HCT116 (cell line): ENCODE measurements around the gene GRIN2A. TPM values are rescaled to one million over a fixed set of nuclear protein-coding genes. Genes with fewer than 3 reads are reported as not detected.

Experiments used
- ATAC-seq: fragments of 200-7000 bp; cut with Tn5 transposase; 2 replicates; pipeline ENCODE4 v1.9.1; 2020; ENCODE audit warnings: mild to moderate bottlenecking, moderate library complexity
- BruUV-seq: library from RNA; stranded (reverse); fragments of 400-500 nt; replicated peaks from 2 replicates; lab custom pipeline; 2021; lab: Mats Ljungman, UMichigan
- CTCF ChIA-PET: fragments of 300-600 bp; sonication (Branson Sonifier 250); formaldehyde crosslinking; loops from one replicate; lab custom pipeline; 2021; ENCODE audit warnings: antibody characterized with exemption; lab: Charles Lee
- POLR2A ChIA-PET: fragments of 300-600, 350-600 bp; sonication (Branson Sonifier 250); formaldehyde crosslinking; loops from one replicate; lab custom pipeline; 2021; ENCODE audit warnings: antibody characterized with exemption; lab: Charles Lee
- RAD21 ChIA-PET, 2 experiments: fragments of 300-600 bp; sonication (Branson Sonifier 250); formaldehyde crosslinking; loops; one replicate each; lab custom pipeline; 2023; ENCODE audit warnings: low total read pairs in 2 of 2; ENCODE audit not compliant: uncharacterized antibody in 2 of 2, unreplicated experiment in 2 of 2, low non-redundant PET in 1 of 2; lab: Charles Lee
- DNase-seq: peaks from one replicate; pipeline ENCODE4 v3.0.0-alpha.2; 2010; ENCODE audit warnings: low read depth, low spot score
- H2AFZ ChIP-seq: fragments of 200-600 bp; shearing (Covaris generic), sonication (generic); 2 replicates; pipeline ENCODE4 v1.6.1; 2017; ENCODE audit warnings: low read depth, mixed run types, mixed read lengths, antibody characterized with exemption, low read length; ENCODE audit not compliant: poor library complexity, severe bottlenecking
- H3K27ac ChIP-seq: 2 replicates; pipeline ENCODE4 v1.5.1; 2012; ENCODE audit warnings: low read depth, low read length
- H3K27me3 ChIP-seq: fragments of 200-600 bp; sonication (generic); 2 replicates; pipeline ENCODE4 v1.6.1; 2016; ENCODE audit warnings: mixed run types, low read length, mixed read lengths; ENCODE audit not compliant: insufficient read depth
- H3K36me3 ChIP-seq, 2 experiments: fragments of 200-500 bp in 1 of 2; fragments of 200-600 bp in 1 of 2; sonication (Bioruptor generic) in 1 of 2; sonication (generic) in 1 of 2; 2 replicates each; pipeline versions ENCODE4 v1.5.1 to v1.6.1; 2014 to 2016; ENCODE audit warnings: low read length in 2 of 2, inconsistent platforms in 1 of 2, mixed read lengths in 1 of 2, mixed run types in 1 of 2; ENCODE audit not compliant: insufficient read depth in 2 of 2, control insufficient read depth in 1 of 2
- H3K4me1 ChIP-seq, 2 experiments: fragments of 200-600 bp in 1 of 2; sonication (generic) in 1 of 2; 2 replicates each; pipeline versions ENCODE4 v1.5.1 to v1.6.1; 2012 to 2017; ENCODE audit warnings: low read length in 2 of 2, inconsistent platforms in 1 of 2, mild to moderate bottlenecking in 1 of 2, mixed read lengths in 1 of 2, mixed run types in 1 of 2, moderate library complexity in 1 of 2; ENCODE audit not compliant: insufficient read depth in 2 of 2, control insufficient read depth in 1 of 2
- H3K4me2 ChIP-seq: fragments of 200-600 bp; sonication (generic); 2 replicates; pipeline ENCODE4 v1.6.1; 2017; ENCODE audit warnings: mixed run types, low read length, mixed read lengths
- H3K4me3 ChIP-seq, 2 experiments: fragments of 200-600 bp in 1 of 2; sonication (generic) in 1 of 2; replicated peaks in 1 of 2; 2 replicates each; pipeline ENCODE4 v1.5.1; 2011 to 2016; ENCODE audit warnings: low read length in 2 of 2, control low read depth in 1 of 2, low read depth in 1 of 2, mild to moderate bottlenecking in 1 of 2, mixed read lengths in 1 of 2, mixed run types in 1 of 2
- H3K79me2 ChIP-seq: fragments of 200-600 bp; sonication (generic); 2 replicates; pipeline ENCODE4 v1.6.1; 2017; ENCODE audit warnings: mild to moderate bottlenecking, mixed run types, low read length, moderate library complexity, mixed read lengths; ENCODE audit not compliant: insufficient read depth
- H3K9ac ChIP-seq: fragments of 200-600 bp; sonication (generic); 2 replicates; pipeline ENCODE4 v1.6.1; 2016; ENCODE audit warnings: low read length, mixed read lengths
- H3K9me2 ChIP-seq: fragments of 200-600 bp; sonication (generic), shearing (Covaris generic); 2 replicates; pipeline ENCODE4 v1.6.1; 2017; ENCODE audit warnings: mixed run types, mild to moderate bottlenecking, moderate library complexity; ENCODE audit not compliant: insufficient read depth
- H3K9me3 ChIP-seq, 2 experiments: fragments of 200-500 bp in 1 of 2; fragments of 200-600 bp in 1 of 2; sonication (Bioruptor generic) in 1 of 2; sonication (generic) in 1 of 2; 2 replicates each; pipeline ENCODE4 v1.6.1; 2014 to 2017; ENCODE audit warnings: low read length in 2 of 2, mixed read lengths in 2 of 2, inconsistent platforms in 1 of 2, low read depth in 1 of 2, mild to moderate bottlenecking in 1 of 2, mixed run types in 1 of 2, moderate library complexity in 1 of 2; ENCODE audit not compliant: control insufficient read depth in 1 of 2, insufficient read depth in 1 of 2
- H4K20me1 ChIP-seq: fragments of 200-600 bp; sonication (generic), shearing (Covaris generic); 2 replicates; pipeline ENCODE4 v1.6.1; 2017; ENCODE audit warnings: mixed run types, mild to moderate bottlenecking, moderate library complexity; ENCODE audit not compliant: insufficient read depth
- EZH2phosphoT487 ChIP-seq: fragments of 200-600 bp; IDR thresholded peaks from 2 replicates; pipeline ENCODE4 v1.6.1; 2018; ENCODE audit warnings: antibody characterized with exemption, borderline replicate concordance
- MAX ChIP-seq: IDR thresholded peaks from 2 replicates; pipeline ENCODE4 v1.6.1; 2012
- POLR2AphosphoS5 ChIP-seq: IDR thresholded peaks from 2 replicates; pipeline ENCODE4 v1.6.1; 2011; ENCODE audit warnings: mild to moderate bottlenecking, low read depth, low read length, moderate library complexity
- TCF7L2 ChIP-seq: IDR thresholded peaks from 2 replicates; pipeline ENCODE4 v1.7.0; 2011; ENCODE audit warnings: borderline replicate concordance, inconsistent platforms; ENCODE audit not compliant: insufficient read depth, insufficient read length; ENCODE audit errors: extremely low read depth
- ZBTB33 ChIP-seq: IDR thresholded peaks from 2 replicates; pipeline ENCODE4 v1.6.1; 2011; ENCODE audit warnings: mild to moderate bottlenecking, low read length, moderate library complexity; ENCODE audit not compliant: insufficient replicate concordance; ENCODE audit errors: extremely low read depth
- intact Hi-C: fragments of 100-400 bp; cut with micrococcal nuclease; formaldehyde crosslinking; loops from 2 replicates; pipeline ENCODE4 v1.10.0; 2022
- total RNA-seq: library from RNA; stranded (reverse); gene quantifications from one replicate; pipeline ENCODE4 v1.2.1, GENCODE V29; 2021; ENCODE audit not compliant: unreplicated experiment

The GRIN2A gene
- total RNA-seq, 1 experiment from 2014 or later: 0.02 TPM

GRCh38 chr16:9843424-9844018, 338.7 kb downstream of the GRIN2A start:
- no peak overlapping the region for H2AFZ ChIP-seq
- H4K20me1 ChIP-seq: no peaks in the 10 kb centered on the region
- H3K27me3 ChIP-seq: no peaks in the 10 kb centered on the region
- no peaks in the 10 kb centered on the region for H3K9me3 ChIP-seq
- DNase-seq: no peak
- CTCF ChIA-PET: no interaction called here
- RAD21 ChIA-PET: no interaction called here
- H3K9ac ChIP-seq: no peak overlapping the region
- H3K9me2 ChIP-seq: no peaks in the 10 kb centered on the region
- no TSS peak for BruUV-seq
- intact Hi-C loops: no loop called here
- no peaks in the 10 kb centered on the region; a peak in 1 of 4 replicates for H3K36me3 ChIP-seq
- H3K4me3 ChIP-seq: no peak overlapping the region
- TF ChIP-seq EZH2phosphoT487 (no peak), POLR2AphosphoS5 (no peak), MAX (no peak), TCF7L2 (no peak), ZBTB33 (no peak)
- ATAC-seq: no peak
- no peaks in the 10 kb centered on the region for H3K79me2 ChIP-seq
- no peak overlapping the region for H3K27ac ChIP-seq
- H3K4me1 ChIP-seq: peaks cover 0 to 7% of the 10 kb centered on the region in 2 experiments; a peak in 1 of 4 replicates
- H3K4me2 ChIP-seq: no peak overlapping the region
- POLR2A ChIA-PET: no interaction called here
